22Rv1 (cell line): ENCODE data around the gene RTN4R.
"Not testable (repeated sequence)": the region's sequence is repeated elsewhere in the genome, so short reads cannot be mapped to it uniquely, and the experiment has no call there.

Experiments used
- H3K27ac ChIP-seq: fragments of 450-650 bp; 2 replicates; pipeline ENCODE4 v1.5.1; 2017
- ZFX ChIP-seq: fragments of 450-650 bp; IDR thresholded peaks from 2 replicates; pipeline ENCODE4 v1.6.1; 2017; ENCODE audit warnings: antibody characterized with exemption, borderline replicate concordance
- TF ChIP-seq, protein P1 (sequence below): fragments of 450-650 bp; IDR thresholded peaks from 2 replicates; pipeline ENCODE4 v1.5.1; 2017; ENCODE audit warnings: mild to moderate bottlenecking

The RTN4R gene

DNA sequence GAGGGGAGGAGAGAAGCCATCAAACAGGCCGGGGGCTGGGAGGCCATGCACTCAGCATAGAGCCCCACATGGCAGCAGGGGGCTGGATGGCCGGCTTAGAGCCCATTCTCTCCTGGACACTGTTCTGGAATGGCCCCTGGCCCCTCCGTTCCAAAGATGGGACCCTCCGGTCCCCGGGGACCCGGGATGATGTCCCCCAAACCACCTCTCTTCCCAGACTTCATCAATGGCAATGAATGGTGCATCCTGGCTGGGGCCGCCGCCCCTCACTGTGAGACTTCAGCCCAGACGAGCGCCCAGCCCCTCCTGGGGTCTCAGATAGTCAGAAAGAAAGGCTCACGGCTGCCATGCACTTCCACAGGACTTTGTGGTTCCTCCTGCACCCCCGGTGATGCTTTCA lies 13.8 kb upstream of the RTN4R start:
- H3K27ac ChIP-seq = no peak overlapping the region
- TF ChIP-seq ZFX = no peak
- TF ChIP-seq, protein P1, sequence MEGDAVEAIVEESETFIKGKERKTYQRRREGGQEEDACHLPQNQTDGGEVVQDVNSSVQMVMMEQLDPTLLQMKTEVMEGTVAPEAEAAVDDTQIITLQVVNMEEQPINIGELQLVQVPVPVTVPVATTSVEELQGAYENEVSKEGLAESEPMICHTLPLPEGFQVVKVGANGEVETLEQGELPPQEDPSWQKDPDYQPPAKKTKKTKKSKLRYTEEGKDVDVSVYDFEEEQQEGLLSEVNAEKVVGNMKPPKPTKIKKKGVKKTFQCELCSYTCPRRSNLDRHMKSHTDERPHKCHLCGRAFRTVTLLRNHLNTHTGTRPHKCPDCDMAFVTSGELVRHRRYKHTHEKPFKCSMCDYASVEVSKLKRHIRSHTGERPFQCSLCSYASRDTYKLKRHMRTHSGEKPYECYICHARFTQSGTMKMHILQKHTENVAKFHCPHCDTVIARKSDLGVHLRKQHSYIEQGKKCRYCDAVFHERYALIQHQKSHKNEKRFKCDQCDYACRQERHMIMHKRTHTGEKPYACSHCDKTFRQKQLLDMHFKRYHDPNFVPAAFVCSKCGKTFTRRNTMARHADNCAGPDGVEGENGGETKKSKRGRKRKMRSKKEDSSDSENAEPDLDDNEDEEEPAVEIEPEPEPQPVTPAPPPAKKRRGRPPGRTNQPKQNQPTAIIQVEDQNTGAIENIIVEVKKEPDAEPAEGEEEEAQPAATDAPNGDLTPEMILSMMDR = no peak

DNA sequence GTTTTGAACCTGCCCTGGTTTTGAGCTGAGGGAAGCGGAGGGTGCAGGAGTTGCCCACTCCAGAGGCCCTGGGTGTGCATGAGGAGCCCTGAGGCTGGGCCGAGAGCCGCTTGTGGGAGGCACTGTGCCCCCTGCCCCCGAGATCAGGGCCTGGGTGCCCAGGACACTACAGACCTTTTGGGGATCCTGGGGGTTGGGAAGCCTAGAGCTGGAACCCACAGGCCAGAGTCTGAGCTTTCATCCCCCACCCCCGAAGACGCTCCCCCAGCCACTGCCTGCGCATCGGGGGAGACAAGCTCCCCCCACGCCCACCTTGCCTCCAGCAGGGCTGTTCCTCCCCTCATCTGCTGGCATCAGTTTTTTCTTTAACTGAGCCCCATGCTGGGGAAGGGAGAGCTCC lies 13.4 kb upstream of the RTN4R start:
- not testable (repeated sequence) for H3K27ac ChIP-seq

DNA sequence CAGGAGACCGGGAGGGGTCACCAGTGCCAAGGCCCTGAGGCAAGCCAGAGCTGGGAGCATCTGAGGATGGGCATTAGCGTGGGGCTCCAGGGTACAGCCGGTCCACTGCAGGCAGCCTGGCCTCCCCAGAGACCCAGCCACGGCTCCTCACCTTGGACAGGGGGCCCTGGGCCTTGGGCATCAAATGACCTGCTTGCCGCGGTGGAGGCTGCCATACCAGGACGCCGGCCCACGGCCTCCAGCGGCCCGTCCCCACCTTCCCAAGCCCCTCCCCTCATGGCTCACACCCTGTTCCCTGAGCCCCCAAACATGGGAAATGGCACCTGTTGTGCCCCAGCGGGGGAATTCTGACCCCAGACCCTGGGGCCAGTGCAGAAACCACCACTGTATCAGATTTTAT lies 12.7 kb upstream of the RTN4R start:
- no peak overlapping the region for H3K27ac ChIP-seq
- no peak for TF ChIP-seq ZFX
- TF ChIP-seq, protein P1 = no peak

DNA sequence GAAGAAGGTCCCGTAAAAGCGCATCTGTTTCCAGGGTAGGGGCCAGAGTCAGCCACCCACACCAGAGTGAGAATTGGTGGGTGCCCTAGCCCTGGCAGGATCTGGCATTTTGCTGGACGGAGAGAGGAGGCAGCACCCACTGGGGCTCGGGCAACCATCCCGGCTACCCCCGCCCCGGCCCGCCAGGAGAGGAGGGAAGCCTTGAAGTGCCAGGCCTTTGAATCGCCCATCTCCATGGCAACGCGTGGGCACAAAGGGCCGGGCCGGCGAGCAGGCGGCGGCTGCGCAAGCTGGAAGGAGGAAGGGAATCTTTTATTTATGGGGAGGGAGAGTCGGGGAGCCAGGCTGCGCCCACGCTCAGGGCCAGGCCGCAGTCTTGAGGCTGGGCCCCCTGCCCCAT lies 12.0 kb upstream of the RTN4R start:
- not testable (repeated sequence) for H3K27ac ChIP-seq

DNA sequence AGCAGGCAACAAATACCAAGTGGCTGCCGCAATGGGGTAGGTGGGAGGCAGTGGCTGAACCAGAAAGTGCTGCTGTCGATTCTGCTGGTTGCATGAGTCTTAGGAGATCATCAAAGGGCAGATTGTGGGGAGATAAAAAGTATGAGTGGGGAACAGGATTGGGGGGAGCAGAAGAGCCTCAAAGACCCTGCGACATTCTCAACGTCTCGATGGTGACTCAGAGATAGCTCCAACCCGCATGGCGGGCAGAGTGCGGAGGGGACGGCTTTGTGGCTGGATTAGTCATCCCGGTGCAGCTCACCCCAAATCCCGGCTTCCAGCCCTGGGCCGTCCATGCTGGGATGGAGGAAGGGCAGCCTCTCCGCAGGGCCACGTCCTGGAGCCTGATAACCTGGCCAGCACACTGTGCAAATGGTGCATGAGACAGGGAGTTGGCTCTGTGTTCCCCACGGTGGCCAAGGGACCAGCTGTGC lies 11.6 kb upstream of the RTN4R start:
- H3K27ac ChIP-seq = no peak overlapping the region
- TF ChIP-seq ZFX = no peak
- TF ChIP-seq, protein P1 = no peak

DNA sequence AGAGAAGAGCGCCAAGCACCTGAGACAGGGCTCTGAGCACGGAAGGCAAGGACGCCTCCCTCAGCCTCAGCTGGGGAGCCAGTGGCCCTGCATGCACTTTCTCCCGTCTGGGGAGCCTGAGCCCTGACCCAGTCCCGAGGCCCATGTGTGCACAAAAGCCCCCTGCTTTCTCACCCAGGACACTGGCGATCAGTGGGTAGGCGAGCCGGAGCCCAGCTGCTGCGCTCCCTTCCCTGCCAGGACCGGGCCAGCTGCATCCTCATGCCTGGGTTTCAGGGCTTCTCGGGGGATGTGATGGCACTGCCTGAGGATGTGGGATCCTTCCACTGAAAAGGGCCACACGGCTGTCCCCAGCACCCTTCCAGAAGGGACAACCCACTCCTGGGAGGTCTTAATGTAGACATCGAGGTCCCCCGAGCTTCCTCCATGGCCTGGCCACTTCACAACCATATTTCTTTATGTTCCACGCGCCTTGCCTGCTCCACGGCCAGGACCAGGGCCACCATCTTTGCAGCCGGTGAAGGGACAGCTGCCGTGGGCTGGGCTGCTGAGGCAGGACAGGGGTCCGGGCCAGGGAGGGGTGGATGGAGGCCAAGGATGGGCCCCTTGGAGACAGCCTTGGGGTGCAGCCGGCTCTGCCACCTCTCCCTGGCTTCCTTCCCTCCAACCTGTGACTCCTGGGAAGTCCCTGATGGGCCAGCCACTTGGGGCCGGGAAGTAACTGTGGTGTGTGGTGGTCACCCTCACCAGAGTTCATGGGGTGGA lies 10.8 kb upstream of the RTN4R start:
- H3K27ac ChIP-seq = not testable (repeated sequence)

DNA sequence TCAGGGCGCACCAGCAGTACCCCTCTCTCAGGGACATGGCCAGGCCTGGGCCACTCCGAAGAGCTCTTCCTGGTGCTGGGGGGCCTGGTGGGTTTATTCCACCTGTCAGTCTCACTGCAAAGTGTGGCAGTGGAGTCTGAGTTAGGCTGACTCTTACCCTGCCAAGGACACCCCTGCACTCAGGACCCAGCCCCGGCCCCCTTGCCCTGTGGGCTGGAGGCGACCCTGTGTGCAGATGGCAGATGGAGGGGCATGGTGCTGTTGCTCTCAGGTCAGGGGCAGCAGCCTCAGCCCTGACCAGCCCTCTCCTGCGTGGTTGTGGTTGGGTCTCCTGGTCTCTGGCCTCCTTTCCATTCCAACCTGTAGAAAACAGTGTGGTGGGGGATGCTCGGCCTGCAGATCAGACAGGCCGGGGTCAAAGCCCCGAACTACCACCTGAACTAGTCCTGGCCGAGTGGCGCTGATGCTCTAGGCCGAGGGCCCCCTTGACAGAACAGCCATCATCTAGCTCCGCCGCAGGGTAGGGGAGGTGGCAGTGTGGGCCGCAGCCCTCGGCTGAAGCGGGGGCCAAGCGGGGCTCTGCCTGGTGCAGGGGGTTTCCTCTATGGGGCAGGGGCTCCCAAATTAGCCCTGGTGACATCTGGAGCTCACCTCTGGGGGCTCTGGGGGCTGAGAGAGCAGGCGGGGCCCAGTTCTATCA lies 10.0 kb upstream of the RTN4R start:
- not testable (repeated sequence) for H3K27ac ChIP-seq

DNA sequence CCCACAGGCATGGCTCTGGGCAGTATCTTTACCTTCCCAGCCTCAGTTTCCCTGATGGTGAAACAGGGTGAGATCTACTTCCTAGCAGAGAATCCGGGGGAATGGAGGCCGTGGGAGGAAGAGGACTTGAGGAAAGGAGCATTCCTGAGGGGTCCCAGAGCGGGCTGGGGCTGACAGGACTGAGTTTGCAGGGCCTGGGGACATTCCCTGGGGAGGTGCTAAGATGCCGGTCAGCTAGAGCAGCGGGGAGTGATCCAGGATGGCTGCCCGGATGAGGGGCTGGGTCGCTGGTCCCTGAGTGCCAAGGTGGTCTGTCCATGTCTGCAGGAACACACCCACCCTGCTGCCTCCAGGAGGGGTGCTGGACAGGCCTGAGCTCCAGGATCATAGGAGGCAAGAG lies 8.3 kb upstream of the RTN4R start:
- H3K27ac ChIP-seq = no peak overlapping the region

DNA sequence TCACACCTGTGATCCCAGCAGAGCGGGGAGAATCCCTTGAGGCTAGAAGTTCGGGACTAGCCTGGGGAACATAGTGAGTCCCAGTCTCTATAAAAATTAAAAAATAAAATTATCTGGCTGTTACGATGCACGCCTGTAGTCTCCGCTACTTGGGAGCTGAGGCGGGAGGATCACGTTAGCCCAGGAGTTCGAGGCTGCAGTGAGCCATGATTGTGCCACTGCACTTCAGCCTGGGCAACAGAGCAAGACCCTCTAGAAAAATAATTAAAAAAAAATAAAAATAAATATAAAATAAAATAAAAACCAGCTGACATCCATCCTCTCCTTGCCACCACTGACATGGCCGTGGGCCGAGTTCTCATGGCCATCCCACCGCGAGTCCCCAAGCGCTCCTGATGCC lies 7.7 kb upstream of the RTN4R start:
- TF ChIP-seq ZFX = no peak
- TF ChIP-seq, protein P1 = no peak
- no peak overlapping the region for H3K27ac ChIP-seq

More for the DNA sequence above, 8.3 kb upstream of the RTN4R start:
- TF ChIP-seq, protein P1 = no peak
- no peak for TF ChIP-seq ZFX

DNA sequence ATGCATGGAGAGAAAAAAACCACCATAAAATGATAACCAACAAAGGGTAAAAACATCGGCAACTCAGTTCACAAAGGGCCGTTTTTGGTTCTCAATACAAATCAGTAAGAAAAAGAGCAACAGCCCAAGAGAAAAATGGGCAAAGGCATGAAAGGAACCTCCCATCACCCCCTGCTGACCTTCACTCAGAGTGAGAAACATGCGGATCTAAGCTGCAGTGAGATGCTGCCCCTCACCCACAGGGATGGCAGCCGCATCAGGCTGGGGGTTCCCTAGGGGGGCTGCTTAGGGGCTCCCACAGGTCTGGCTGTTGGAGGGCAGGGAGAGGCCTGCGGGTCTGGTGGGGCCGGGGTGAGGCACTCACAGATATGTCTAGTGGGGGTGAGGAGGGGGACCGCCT lies 7.2 kb upstream of the RTN4R start:
- not testable (repeated sequence) for H3K27ac ChIP-seq

DNA sequence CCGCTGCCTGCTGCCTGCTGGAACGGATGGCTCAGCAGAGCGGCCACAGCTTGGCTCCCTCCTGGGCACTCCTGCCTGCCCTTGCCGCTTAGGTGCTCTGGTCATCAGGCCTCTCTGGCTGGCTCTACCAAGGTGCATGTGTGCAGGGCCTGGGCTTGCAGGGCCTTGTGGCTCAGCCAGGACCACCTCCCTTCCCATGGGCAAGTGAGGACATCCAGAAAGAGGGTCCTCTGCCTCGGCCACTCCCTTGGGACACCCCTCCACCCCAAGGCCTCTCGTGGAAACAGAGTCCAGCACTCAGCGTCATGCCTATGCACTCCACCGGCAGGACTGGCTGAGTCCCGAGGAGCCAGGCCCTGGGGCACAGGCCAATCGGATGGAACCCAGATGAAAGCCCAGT lies 6.3 kb upstream of the RTN4R start:
- H3K27ac ChIP-seq = not testable (repeated sequence)
